Activated naive CD4-positive, alpha-beta T cell treated with anti-CD3 and anti-CD28 coated beads, Interleukin-2, amount 50 U/mL, for 24 hours (primary cell): Measurements from ENCODE around the gene SRSF7.
"Not testable (repeated sequence)": the region's sequence is repeated elsewhere in the genome, so short reads cannot be mapped to it uniquely, and the experiment has no call there.

ENCODE experiments used
- H3K27ac Mint-ChIP-seq: one replicate; pipeline ENCODE4 v1.8.0; 2021; ENCODE audit warnings: mild to moderate bottlenecking, mixed read lengths
- H3K27me3 Mint-ChIP-seq: one replicate; pipeline ENCODE4 v1.8.0; 2021; ENCODE audit warnings: mixed read lengths
- H3K36me3 Mint-ChIP-seq: one replicate; pipeline ENCODE4 v1.8.0; 2021; ENCODE audit warnings: mixed read lengths
- H3K4me1 Mint-ChIP-seq: one replicate; pipeline ENCODE4 v1.8.0; 2021; ENCODE audit warnings: mixed read lengths
- H3K4me3 Mint-ChIP-seq: one replicate; pipeline ENCODE4 v1.8.0; 2021; ENCODE audit warnings: mild to moderate bottlenecking, mixed read lengths
- H3K9me3 Mint-ChIP-seq: one replicate; pipeline ENCODE4 v1.8.0; 2021; ENCODE audit warnings: mixed read lengths

The SRSF7 gene

DNA sequence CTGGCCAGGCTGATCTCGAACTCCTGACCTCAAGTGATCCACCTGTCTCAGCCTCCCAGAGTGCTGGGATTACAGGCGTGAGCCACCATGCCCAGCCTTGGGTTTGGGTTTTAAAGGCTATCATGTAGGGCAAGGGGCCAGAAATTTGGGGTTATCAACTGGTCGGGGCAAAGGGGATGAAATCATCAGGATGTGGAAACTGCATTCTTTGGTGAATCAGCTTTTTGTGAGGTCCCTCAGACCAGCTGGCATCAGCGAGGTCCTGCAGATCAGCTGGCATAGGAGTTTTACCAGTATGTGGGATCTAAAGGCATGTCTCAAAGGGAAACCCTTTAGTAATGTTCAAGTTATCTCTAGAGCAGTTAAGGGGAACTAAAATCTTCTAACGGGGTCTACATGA is 20.5 kb upstream of the SRSF7 start:
- Mint-ChIP-seq H3K36me3 (no peaks in the 10 kb centered on the region), H3K27ac (no peak overlapping the region), H3K4me1 (no peaks in the 10 kb centered on the region), H3K4me3 (no peak overlapping the region), H3K27me3 (peaks cover 4% of the 10 kb centered on the region), H3K9me3 (no peaks in the 10 kb centered on the region)

DNA sequence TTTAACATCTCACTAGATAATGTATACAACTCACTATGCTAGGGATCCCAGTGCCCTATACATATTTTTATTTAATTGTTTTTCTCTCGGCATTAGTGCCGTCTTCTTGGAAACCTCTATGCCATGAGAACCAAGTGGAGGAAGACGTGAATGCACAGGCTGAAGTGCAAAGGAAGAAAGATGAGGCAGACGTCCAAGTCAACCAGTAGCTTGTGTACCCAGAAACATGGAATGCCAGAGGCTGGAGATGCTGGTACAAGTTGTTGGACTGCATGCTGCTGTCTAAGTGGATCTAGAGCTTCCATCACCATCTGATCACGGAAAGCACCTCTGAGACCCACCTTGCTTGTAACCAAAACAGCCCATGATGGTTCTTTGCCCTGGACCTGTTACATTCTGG is 14.4 kb upstream of the SRSF7 start:
- Mint-ChIP-seq H3K27ac (no peak overlapping the region), H3K9me3 (no peaks in the 10 kb centered on the region), H3K4me3 (no peak overlapping the region), H3K36me3 (no peaks in the 10 kb centered on the region), H3K4me1 (no peaks in the 10 kb centered on the region), H3K27me3 (no peaks in the 10 kb centered on the region)

DNA sequence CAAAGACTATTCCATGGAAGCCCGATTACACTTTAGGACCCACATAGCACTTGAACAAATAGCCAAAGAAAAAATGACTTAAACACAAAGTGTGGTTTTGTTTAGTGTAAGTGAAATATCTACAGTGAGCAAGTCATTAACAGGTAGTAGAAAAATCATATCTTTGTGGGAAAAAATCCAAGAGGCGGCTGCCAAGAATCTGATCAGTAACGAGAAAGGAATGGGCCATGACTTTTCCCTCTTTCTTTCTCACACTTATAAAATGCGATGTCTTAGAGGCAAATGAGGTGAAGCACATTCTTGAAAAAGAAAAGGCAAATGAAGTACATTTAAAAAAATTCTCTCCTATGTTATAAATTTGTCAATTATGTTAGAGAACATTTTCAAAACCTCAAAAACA is 14.0 kb upstream of the SRSF7 start:
- Mint-ChIP-seq H3K27ac (no peak overlapping the region), H3K27me3 (no peaks in the 10 kb centered on the region), H3K36me3 (no peaks in the 10 kb centered on the region), H3K4me3 (no peak overlapping the region), H3K4me1 (no peaks in the 10 kb centered on the region), H3K9me3 (no peaks in the 10 kb centered on the region)

DNA sequence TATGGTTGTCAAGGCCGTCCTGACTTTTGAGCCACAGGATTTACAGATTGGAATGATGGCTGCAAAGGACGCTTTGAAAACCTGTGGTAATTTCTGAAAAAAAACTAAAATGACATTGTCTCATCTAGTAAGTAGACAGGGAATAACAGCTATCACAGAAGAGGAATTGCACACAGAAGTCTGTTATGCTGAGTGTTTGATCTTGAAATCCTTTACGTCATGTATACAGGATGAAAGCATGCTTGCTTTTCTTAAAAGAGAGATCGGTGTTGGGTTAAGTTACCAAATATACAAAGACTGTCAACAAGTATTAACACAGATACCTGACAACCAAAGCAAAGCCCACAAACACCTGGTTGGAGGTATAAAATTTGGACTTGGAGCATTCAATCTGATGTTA is 12.6 kb upstream of the SRSF7 start:
- no peak overlapping the region for H3K27ac Mint-ChIP-seq
- H3K4me3 Mint-ChIP-seq, result no peak overlapping the region
- H3K27me3 Mint-ChIP-seq, result no peaks in the 10 kb centered on the region
- H3K9me3 Mint-ChIP-seq, result no peaks in the 10 kb centered on the region
- H3K36me3 Mint-ChIP-seq, result no peaks in the 10 kb centered on the region
- no peaks in the 10 kb centered on the region for H3K4me1 Mint-ChIP-seq

DNA sequence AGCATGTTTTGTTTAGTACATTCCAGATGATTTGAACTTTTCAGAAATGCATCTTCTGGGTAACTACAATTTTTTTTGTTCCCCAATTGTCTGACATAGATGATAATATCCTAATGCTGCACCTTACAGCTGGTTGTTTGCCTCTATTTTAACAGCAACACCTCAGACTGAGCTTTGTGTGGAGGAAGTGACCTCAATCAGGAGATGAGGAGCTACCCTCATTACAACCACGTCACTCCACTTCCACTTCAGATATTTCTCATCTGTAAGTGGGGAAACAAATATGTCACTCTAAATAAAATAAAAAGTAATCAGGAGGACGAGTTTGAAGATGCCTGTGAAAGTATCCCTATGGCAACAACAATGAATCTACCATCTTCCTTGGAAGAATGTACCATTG is 12.1 kb upstream of the SRSF7 start:
- H3K27ac Mint-ChIP-seq, result no peak overlapping the region
- H3K36me3 Mint-ChIP-seq, result no peaks in the 10 kb centered on the region
- H3K27me3 Mint-ChIP-seq, result no peaks in the 10 kb centered on the region
- H3K4me3 Mint-ChIP-seq, result no peak overlapping the region
- no peaks in the 10 kb centered on the region for H3K4me1 Mint-ChIP-seq
- H3K9me3 Mint-ChIP-seq, result no peaks in the 10 kb centered on the region

DNA sequence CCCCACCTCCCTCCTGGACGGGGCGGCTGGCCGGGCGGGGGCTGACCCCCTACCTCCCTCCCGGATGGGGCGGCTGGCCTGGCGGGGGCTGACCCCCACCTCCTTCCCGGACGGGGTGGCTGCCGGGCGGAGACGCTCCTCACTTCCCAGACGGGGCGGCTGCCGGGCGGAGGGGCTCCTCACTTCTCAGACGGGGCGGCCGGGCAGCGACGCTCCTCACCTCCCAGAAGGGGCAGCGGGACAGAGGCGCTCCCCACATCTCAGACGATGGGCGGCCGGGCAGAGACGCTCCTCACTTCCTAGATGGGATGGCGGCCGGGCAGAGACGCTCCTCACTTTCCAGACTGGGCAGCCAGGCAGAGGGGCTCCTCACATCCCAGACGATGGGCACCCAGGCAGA is 4.7 kb upstream of the SRSF7 start:
- not testable (repeated sequence) for H3K27ac Mint-ChIP-seq, H3K4me3 Mint-ChIP-seq, H3K9me3 Mint-ChIP-seq, H3K36me3 Mint-ChIP-seq, H3K27me3 Mint-ChIP-seq
- H3K4me1 Mint-ChIP-seq, result peaks cover 16% of the 10 kb centered on the region

DNA sequence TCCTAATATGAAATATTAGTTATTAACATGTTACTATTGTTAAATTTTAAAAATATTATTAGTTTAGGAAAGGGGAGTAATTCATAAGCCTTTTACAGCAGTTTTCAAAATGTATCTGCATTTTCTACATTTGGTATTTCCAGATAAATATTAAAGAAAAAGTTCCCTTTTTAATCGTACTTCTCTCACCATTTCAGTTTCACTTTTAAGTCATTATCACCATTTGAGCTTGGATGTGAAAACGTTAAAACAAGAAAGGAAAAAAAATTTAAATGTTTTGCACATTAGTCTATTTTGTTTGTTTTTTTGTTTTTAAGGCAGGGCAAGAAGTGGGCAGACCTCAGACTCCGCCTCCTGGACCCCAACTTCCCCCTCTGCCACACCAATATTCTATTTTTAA is 3.3 kb upstream of the SRSF7 start:
- peak overlapping the region; percentile 81 for H3K4me3 Mint-ChIP-seq
- H3K27ac Mint-ChIP-seq, result no peak overlapping the region

DNA sequence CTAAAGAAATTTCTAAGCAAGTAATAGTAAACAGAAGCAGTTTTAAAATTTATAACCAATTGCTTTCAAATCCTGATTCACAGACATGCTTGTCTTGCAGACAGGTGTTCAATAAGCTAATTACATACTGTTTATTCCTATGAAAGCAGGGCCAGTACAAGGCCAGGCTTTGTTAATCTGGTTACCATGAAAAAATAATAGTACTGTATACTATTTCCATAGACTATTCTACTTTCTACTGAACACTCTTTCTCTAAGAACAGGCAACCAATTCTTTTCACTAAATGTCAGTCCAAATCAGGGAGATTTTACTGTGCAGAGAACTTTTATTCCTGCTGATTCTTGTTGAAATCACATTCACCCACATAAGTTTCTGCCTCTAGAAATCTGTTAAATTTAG is 2.9 kb upstream of the SRSF7 start:
- peaks cover 15% of the 10 kb centered on the region for H3K36me3 Mint-ChIP-seq
- H3K27ac Mint-ChIP-seq, result no peak overlapping the region
- no peaks in the 10 kb centered on the region for H3K9me3 Mint-ChIP-seq
- peak overlapping the region; percentile 78 for H3K4me3 Mint-ChIP-seq
- no peaks in the 10 kb centered on the region for H3K27me3 Mint-ChIP-seq
- H3K4me1 Mint-ChIP-seq, result peaks cover 25% of the 10 kb centered on the region

More for the DNA sequence above, 3.3 kb upstream of the SRSF7 start:
- Mint-ChIP-seq H3K36me3 (peaks cover 12% of the 10 kb centered on the region), H3K27me3 (no peaks in the 10 kb centered on the region), H3K9me3 (no peaks in the 10 kb centered on the region), H3K4me1 (peaks cover 21% of the 10 kb centered on the region)

DNA sequence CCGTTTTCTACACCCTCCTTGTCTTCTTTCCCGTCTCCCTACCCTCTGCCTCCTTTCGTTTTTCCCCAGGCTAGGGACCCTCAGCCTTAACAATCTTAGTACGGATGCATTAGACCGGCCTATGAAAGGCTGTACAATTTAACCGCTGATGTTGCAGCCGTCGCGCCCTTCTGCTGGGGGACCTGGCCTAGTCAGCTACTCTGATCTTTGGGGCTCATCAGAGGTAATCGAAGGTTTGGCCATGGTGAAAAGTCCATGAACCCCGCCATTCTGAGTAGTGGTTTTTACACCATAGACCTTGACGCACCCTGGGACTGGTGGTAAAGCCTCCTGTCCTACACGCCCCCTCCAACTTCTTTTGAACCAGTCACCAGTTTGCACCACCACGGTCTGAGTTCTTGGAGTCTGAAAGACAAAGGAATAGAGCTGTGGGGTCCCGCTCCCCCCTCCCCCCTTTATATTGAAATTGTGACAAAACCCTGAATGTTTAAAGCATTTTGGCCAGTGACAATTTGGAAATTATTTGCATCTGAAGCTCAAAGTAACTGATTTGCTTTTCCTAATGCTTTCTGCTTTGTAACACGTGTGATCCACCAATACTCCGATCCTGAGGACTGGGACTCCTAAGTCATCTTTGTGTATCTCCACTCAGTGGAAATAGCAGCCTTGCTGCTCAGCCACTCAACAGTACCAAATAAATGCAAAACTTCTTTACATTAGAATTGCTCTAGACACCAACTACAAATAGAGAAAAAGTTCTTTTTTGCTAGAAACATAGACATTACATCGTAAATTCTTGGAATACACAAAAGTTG is 642 bp upstream of the SRSF7 start:
- Mint-ChIP-seq H3K27ac (peak overlapping the region; percentile 99), H3K9me3 (no peaks in the 10 kb centered on the region), H3K4me3 (peak overlapping the region; percentile 97), H3K36me3 (peaks cover 34% of the 10 kb centered on the region), H3K4me1 (peaks cover 47% of the 10 kb centered on the region), H3K27me3 (no peaks in the 10 kb centered on the region)

DNA sequence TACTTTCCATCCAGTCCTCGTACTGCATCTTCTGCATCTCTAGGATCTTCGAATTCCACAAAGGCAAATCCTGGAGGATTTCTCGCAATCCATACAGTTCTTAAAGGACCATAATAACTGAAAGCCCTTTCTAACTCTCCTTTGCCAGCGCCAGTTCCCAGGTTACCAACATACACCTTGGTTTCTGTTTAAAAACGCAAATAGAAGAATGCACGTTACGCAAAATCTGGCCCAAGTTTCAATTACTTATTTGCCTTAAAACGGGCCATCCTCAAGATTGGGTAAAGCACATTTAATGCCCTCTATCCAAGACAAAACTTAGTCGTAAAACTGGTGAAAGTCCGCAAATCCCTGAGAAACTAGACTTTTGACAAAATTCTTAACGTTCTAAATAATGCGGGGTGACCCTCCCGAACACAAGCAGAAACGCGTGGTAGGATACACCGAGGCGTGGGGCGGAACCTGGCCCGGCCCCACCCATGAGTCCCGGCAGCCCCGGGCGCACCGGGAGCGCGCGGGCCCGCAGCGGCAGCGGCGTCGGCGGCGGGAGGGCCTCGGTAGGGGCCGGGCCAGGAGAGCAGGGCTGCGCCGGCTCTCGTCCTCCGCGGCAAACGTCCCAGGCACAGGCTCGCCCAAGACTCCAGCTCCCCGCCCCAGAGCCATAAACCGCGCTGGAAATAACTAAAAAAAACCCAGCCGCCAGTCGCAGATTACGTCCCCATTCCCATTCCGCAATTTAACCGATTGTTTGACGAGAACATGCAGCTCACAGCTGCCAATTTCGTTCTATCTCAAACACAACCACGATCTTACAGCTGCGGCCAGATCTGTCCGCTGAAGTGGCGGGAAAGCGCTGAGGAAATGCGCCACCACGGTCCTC is 910 bp downstream of the SRSF7 start:
- H3K27ac Mint-ChIP-seq, result peak overlapping the region; percentile 99
- H3K36me3 Mint-ChIP-seq, result peaks cover 48% of the 10 kb centered on the region
- H3K4me3 Mint-ChIP-seq, result peak overlapping the region; percentile 97
- H3K4me1 Mint-ChIP-seq, result peaks cover 62% of the 10 kb centered on the region
- no peaks in the 10 kb centered on the region for H3K27me3 Mint-ChIP-seq
- H3K9me3 Mint-ChIP-seq, result no peaks in the 10 kb centered on the region

DNA sequence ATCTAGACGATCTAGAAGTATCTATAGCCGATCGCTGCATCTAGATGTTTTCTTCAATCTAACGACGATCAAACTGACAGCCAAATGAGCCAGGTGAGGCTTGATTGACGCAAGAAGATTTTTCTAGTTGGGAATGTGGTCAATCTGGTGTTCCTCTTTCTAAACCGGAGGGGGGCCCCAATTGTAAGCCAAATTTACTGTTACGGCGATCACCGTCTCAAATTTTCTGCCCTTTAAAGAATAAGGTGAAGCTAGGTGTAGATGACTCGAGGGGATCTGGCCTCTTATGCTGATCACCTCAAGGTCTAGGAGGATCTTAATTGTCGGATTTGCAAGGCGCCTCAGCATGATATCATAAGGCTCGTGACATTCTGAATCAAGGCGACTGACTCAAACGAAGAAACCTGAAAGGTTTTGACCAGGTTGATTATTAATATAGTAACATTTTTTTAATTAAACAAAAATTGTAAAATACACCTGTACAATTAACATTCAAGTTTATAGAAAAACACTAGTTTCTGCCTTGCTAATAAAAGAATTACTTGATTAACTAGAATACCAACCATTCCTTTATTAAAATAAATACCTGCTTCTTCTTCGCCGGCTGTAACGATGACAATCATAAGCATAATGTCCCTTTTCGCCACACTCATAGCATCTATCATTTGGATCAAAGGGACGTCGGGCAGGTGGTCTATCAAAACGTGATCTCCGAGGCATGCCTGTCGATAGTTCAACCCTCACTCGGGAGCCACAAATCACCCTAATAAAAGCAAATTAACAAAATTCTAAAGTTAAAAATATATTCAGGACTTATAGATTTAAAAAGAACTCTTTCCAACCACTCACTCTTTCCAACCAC is 2.0 kb downstream of the SRSF7 start:
- Mint-ChIP-seq H3K27me3 (no peaks in the 10 kb centered on the region), H3K9me3 (no peaks in the 10 kb centered on the region), H3K36me3 (peaks cover 53% of the 10 kb centered on the region), H3K4me1 (peaks cover 70% of the 10 kb centered on the region), H3K27ac (peak overlapping the region; percentile 93), H3K4me3 (peak overlapping the region; percentile 97)

DNA sequence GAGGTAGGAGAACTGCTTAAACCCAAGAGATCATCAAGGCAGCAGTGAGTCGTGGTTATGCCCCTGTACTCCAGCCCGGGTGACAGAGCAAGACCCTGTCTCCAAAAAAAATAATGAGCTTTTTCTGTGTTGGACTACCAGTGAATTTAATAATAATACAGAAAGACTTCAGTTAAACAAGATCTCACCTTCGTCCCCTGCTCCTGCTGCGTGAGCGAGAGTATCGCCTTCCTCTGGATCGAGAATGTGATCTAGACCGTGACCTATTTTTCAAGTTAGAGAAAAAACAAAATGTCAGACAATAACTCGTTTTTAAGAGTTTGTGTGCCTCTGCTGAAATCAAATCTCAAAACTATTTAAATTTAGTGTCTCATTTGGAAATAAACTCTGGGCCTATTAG is 2.8 kb downstream of the SRSF7 start:
- Mint-ChIP-seq H3K36me3 (peaks cover 55% of the 10 kb centered on the region), H3K4me1 (peaks cover 73% of the 10 kb centered on the region), H3K9me3 (no peaks in the 10 kb centered on the region), H3K4me3 (peak overlapping the region; percentile 97), H3K27ac (peak overlapping the region; percentile 93), H3K27me3 (no peaks in the 10 kb centered on the region)

DNA sequence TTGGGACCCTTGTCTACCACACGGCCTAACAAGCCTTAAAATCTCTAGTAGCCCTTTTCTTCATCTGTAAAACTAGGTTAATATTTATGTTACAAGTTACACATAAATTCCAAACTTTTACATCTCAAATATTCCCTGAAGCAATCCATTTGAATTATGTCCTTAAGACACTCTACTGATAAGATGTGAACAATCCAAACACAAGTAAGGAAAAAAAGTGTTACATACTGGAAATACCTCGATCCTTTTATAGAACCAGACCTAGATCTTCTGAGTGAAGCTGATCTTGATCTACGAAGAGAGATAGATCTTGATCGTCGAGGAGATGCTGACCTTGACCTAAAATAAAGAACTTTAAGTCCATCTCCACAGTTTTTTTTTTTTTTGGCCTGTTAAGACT is 3.3 kb downstream of the SRSF7 start:
- peaks cover 74% of the 10 kb centered on the region for H3K4me1 Mint-ChIP-seq
- no peaks in the 10 kb centered on the region for H3K9me3 Mint-ChIP-seq
- peaks cover 55% of the 10 kb centered on the region for H3K36me3 Mint-ChIP-seq
- peak overlapping the region; percentile 97 for H3K4me3 Mint-ChIP-seq
- H3K27me3 Mint-ChIP-seq, result no peaks in the 10 kb centered on the region
- H3K27ac Mint-ChIP-seq, result peak overlapping the region; percentile 93

DNA sequence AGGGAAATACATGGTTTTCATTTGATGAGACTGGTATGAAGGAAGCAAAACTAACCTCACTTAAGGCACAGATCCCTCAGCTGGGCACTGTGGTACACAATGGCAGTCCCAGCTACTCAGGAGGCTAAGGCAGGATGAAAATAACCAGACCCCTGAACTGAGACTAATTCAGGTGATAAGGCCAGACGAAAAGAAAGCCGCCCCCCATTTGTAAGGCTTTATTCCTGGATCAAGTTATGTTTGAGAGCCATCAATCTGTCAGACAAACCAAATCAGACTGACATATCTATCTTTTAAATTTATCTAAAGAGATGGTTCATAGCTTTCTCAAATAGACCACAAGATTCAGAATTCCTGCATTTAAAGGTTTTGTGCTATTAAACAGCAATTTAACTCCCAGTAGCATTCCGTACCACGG is 4.1 kb downstream of the SRSF7 start:
- Mint-ChIP-seq H3K36me3 (peaks cover 56% of the 10 kb centered on the region), H3K4me1 (peaks cover 75% of the 10 kb centered on the region), H3K4me3 (peak overlapping the region; percentile 97), H3K27ac (peak overlapping the region; percentile 90), H3K27me3 (no peaks in the 10 kb centered on the region), H3K9me3 (no peaks in the 10 kb centered on the region)

DNA sequence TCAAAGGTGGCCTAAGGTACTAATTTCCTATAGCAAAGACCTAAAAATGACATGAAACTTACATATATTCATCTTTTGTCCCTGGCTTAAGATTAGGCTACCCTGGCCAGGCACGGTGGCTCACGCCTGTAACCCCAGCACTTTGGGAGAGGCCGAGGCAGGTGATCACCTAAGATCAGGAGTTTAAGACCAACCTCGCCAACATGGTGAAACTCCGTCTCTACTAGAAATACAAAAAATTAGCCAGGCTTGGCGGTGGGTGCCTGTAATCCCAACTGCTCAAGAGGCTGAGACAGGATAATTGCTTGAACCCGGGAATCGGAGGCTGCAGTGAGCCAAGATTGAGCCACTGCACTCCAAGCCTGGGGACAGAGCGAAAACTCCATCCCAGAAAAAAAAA is 5.9 kb downstream of the SRSF7 start:
- Mint-ChIP-seq H3K36me3 (peaks cover 52% of the 10 kb centered on the region), H3K27ac (peak overlapping the region; percentile 90), H3K4me1 (peaks cover 81% of the 10 kb centered on the region), H3K4me3 (peak overlapping the region; percentile 97), H3K27me3 (no peaks in the 10 kb centered on the region), H3K9me3 (no peaks in the 10 kb centered on the region)
